SK-N-SH treated with all-trans-retinoic acid at 6 μM for 48 hours (cell line): ENCODE measurements around the gene TDRD3.

Experiments used
- ARNTL ChIP-seq: fragments of 450-650 bp; formaldehyde crosslinking; IDR thresholded peaks from 2 replicates; pipeline ENCODE4 v1.5.0; 2020; ENCODE audit warnings: low read depth, mild to moderate bottlenecking, moderate library complexity, borderline replicate concordance
- PPARA ChIP-seq: fragments of 250-450 bp; sonication (Bioruptor Pico); IDR thresholded peaks from 2 replicates; pipeline ENCODE4 v1.5.0; 2020; ENCODE audit warnings: mild to moderate bottlenecking, borderline replicate concordance
- ZC3H10 ChIP-seq: fragments of 250-450 bp; sonication (Bioruptor Pico); IDR thresholded peaks from 2 replicates; pipeline ENCODE4 v1.5.1; 2021; ENCODE audit warnings: mild to moderate bottlenecking, moderate library complexity

- TF ChIP-seq PPARA = no peak
- TF ChIP-seq ARNTL (CRISPR knock-in tag) = no peak
- TF ChIP-seq ZC3H10 (CRISPR knock-in tag) = no peak
Measured at GRCh38 chr13:60613080-60613479, 216.1 kb downstream of the TDRD3 start.
